ENCODE measurements around the gene NACA.
A peak's percentile ranks its signal among the peaks of the same experiment; 100 is the strongest.

Gene NACA

DNA sequence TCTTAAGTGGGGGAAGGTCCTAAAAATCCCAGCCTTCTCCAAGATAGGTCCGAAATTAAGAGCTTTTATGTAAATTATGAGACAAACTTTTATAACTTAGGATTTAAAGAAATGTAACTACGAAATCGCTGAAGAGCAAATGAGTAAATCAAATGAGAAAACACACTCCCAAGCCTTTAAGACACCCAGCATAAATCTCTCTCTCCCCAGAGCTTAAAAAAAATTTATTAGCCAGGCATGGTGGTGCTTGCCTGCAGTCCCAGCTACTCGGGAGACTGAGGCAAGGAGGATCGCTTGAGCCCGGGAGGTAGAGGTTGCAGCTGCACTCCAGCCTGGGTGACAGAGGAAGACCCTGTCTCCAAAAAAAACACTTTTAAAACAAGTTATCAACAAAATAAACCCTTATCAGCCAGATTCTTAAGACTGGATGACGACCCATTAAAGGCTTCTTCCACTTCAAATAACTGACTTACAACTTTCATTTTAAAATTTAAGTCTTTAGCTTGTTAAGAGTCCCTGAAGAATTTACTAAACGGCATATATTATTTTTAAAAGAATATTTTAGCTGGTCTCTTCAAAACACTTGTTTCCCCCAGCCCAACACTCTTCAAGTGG is 40.2 kb downstream of the NACA start:
- Histone ChIP-seq H3F3A (ENCODE audit: control insufficient read depth, insufficient read depth) (peaks cover 11% of the 10 kb centered on the region), H3K9me2 (replicated peaks; ENCODE audit: control insufficient read depth, low read length) (no peaks in the 10 kb centered on the region), H3K4me1 (ENCODE audit: control insufficient read depth, low read length) (peaks cover 24% of the 10 kb centered on the region), H3K36me3 (ENCODE audit: control insufficient read depth, low read length) (peaks cover 70% of the 10 kb centered on the region), H3K4me3 (ENCODE audit: low read length) (peak overlapping the region; percentile 96), H3K79me2 (ENCODE audit: control insufficient read depth, low read length) (peaks cover 96% of the 10 kb centered on the region), H3K4me2 (ENCODE audit: low read length) (peak overlapping the region; percentile 69), H3K9me3 (ENCODE audit: control insufficient read depth, insufficient read depth, low read length) (no peaks in the 10 kb centered on the region), H4K20me1 (ENCODE audit: control insufficient read depth, insufficient read depth, low read depth, low read length) (peaks cover 36% of the 10 kb centered on the region), H3K27ac (ENCODE audit: low read depth, low read length) (peak overlapping the region; percentile 31; the same call in 1 of the 2 replicates), H3K27me3 (ENCODE audit: control insufficient read depth, low read length) (no peaks in the 10 kb centered on the region)
- TF ChIP-seq, protein P1, sequence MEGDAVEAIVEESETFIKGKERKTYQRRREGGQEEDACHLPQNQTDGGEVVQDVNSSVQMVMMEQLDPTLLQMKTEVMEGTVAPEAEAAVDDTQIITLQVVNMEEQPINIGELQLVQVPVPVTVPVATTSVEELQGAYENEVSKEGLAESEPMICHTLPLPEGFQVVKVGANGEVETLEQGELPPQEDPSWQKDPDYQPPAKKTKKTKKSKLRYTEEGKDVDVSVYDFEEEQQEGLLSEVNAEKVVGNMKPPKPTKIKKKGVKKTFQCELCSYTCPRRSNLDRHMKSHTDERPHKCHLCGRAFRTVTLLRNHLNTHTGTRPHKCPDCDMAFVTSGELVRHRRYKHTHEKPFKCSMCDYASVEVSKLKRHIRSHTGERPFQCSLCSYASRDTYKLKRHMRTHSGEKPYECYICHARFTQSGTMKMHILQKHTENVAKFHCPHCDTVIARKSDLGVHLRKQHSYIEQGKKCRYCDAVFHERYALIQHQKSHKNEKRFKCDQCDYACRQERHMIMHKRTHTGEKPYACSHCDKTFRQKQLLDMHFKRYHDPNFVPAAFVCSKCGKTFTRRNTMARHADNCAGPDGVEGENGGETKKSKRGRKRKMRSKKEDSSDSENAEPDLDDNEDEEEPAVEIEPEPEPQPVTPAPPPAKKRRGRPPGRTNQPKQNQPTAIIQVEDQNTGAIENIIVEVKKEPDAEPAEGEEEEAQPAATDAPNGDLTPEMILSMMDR (IDR thresholded peaks at IDR 0.05; ENCODE audit: low read depth, low read length, poor library complexity, severe bottlenecking) = no peak
- no peak for TF ChIP-seq EZH2phosphoT487 (IDR thresholded peaks at IDR 0.05; ENCODE audit: borderline replicate concordance, low read length)

DNA sequence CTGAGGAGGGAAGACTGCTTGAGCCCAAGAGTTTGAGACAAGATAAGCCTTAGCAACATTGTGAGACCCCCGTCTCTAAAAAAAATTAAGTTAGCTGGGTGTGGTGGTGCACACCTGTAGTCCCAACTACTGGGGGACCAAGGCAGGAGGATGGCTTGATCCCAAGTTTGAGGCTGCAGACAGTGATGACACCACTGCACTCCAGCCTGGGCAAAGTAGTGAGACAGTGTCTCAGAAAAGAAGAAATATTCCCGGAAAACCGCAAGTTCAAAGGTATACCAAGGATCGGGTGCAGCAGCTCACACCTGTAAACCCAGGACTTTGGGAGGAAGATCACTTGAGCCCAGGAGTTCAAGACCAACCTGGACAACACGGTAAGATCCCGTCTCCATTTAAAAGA is 42.8 kb downstream of the NACA start:
- no peaks in the 10 kb centered on the region for H3K27me3 ChIP-seq (ENCODE audit: control insufficient read depth, low read length)
- TF ChIP-seq EZH2phosphoT487 (IDR thresholded peaks at IDR 0.05; ENCODE audit: borderline replicate concordance, low read length) = no peak
- TF ChIP-seq, protein P1 (IDR thresholded peaks at IDR 0.05; ENCODE audit: low read depth, low read length, poor library complexity, severe bottlenecking) = no peak
- H3K27ac ChIP-seq (ENCODE audit: low read depth, low read length) = no peak overlapping the region
- H3K4me1 ChIP-seq (ENCODE audit: control insufficient read depth, low read length) = peaks cover 24% of the 10 kb centered on the region
- peaks cover 86% of the 10 kb centered on the region for H3K36me3 ChIP-seq (ENCODE audit: control insufficient read depth, low read length)
- peaks cover 100% of the 10 kb centered on the region for H3K79me2 ChIP-seq (ENCODE audit: control insufficient read depth, low read length)
- H3K9me2 ChIP-seq (replicated peaks; ENCODE audit: control insufficient read depth, low read length) = no peaks in the 10 kb centered on the region
- H3F3A ChIP-seq (ENCODE audit: control insufficient read depth, insufficient read depth) = peaks cover 11% of the 10 kb centered on the region
- H3K4me3 ChIP-seq (ENCODE audit: low read length) = no peak overlapping the region
- H3K4me2 ChIP-seq (ENCODE audit: low read length) = no peak overlapping the region
- H4K20me1 ChIP-seq (ENCODE audit: control insufficient read depth, insufficient read depth, low read depth, low read length) = peaks cover 39% of the 10 kb centered on the region
- H3K9me3 ChIP-seq (ENCODE audit: control insufficient read depth, insufficient read depth, low read length) = no peaks in the 10 kb centered on the region

GRCh38 chr12:56679883-56680575 is 45.1 kb downstream of the NACA start:
- Histone ChIP-seq H3K4me2 (ENCODE audit: low read length) (no peak overlapping the region), H3K27me3 (ENCODE audit: control insufficient read depth, low read length) (no peaks in the 10 kb centered on the region), H3K9me2 (replicated peaks; ENCODE audit: control insufficient read depth, low read length) (no peaks in the 10 kb centered on the region), H3K9me3 (ENCODE audit: control insufficient read depth, insufficient read depth, low read length) (no peaks in the 10 kb centered on the region), H3K79me2 (ENCODE audit: control insufficient read depth, low read length) (peaks cover 100% of the 10 kb centered on the region), H3K27ac (ENCODE audit: low read depth, low read length) (no peak overlapping the region), H3K4me3 (ENCODE audit: low read length) (no peak overlapping the region), H3F3A (ENCODE audit: control insufficient read depth, insufficient read depth) (peaks cover 11% of the 10 kb centered on the region), H4K20me1 (ENCODE audit: control insufficient read depth, insufficient read depth, low read depth, low read length) (peaks cover 35% of the 10 kb centered on the region), H3K4me1 (ENCODE audit: control insufficient read depth, low read length) (peaks cover 19% of the 10 kb centered on the region), H3K36me3 (ENCODE audit: control insufficient read depth, low read length) (peaks cover 82% of the 10 kb centered on the region)
- no peak for TF ChIP-seq EZH2phosphoT487 (IDR thresholded peaks at IDR 0.05; ENCODE audit: borderline replicate concordance, low read length)
- TF ChIP-seq, protein P1 (IDR thresholded peaks at IDR 0.05; ENCODE audit: low read depth, low read length, poor library complexity, severe bottlenecking) = no peak
